HL-60 (cell line): ENCODE measurements around the gene IQCK.

Experiments
- DNase-seq, 2 experiments: peaks; one replicate each; pipeline ENCODE4 v3.0.0-alpha.2; 2010 to 2020; ENCODE audit warnings: low read depth in 1 of 2, low spot score in 1 of 2
- H3K27ac ChIP-seq: fragments of 250-450 bp; sonication (Bioruptor Pico); replicated peaks from 2 replicates; pipeline ENCODE4 v1.5.1; 2020; ENCODE audit warnings: mild to moderate bottlenecking, moderate library complexity
- H3K27me3 ChIP-seq: fragments of 250-450 bp; sonication (Bioruptor Pico); 2 replicates; pipeline ENCODE4 v1.5.1; 2021; ENCODE audit warnings: mild to moderate bottlenecking, moderate library complexity; ENCODE audit not compliant: insufficient read depth, poor library complexity, severe bottlenecking
- H3K4me3 ChIP-seq: replicated peaks from 2 replicates; pipeline ENCODE4 v1.5.1; 2011; ENCODE audit warnings: mild to moderate bottlenecking, control low read depth, low read length; ENCODE audit not compliant: insufficient read depth
- CTCF ChIP-seq: IDR thresholded peaks from one replicate; pipeline ENCODE4 v1.5.1; 2011; ENCODE audit warnings: low read length, control low read depth, inconsistent platforms; ENCODE audit not compliant: insufficient read depth
- GABPA ChIP-seq: IDR thresholded peaks from 2 replicates; pipeline ENCODE4 v1.6.1; 2012; ENCODE audit warnings: low read depth
- POLR2AphosphoS5 ChIP-seq: IDR thresholded peaks from 2 replicates; pipeline ENCODE4 v1.6.1; 2012; ENCODE audit warnings: low read depth
- REST ChIP-seq: IDR thresholded peaks from 2 replicates; pipeline ENCODE4 v1.6.1; 2012; ENCODE audit warnings: low read depth; ENCODE audit not compliant: insufficient replicate concordance
- SPI1 ChIP-seq: IDR thresholded peaks from 2 replicates; pipeline ENCODE4 v1.6.1; 2012; ENCODE audit warnings: low read depth, mild to moderate bottlenecking, borderline replicate concordance

IQCK gene

GRCh38 chr16:19733551-19733950 lies 15.5 kb downstream of the IQCK start:
- no peak for DNase-seq
- H3K4me3 ChIP-seq, result no peak overlapping the region
- no peaks in the 10 kb centered on the region for H3K27me3 ChIP-seq
- H3K27ac ChIP-seq, result no peak overlapping the region
- no peak for TF ChIP-seq CTCF
- no peak for TF ChIP-seq SPI1
- TF ChIP-seq POLR2AphosphoS5, result no peak
- no peak for TF ChIP-seq GABPA
- no peak for TF ChIP-seq REST

GRCh38 chr16:19735074-19735867 lies 17.2 kb downstream of the IQCK start:
- no peaks in the 10 kb centered on the region for H3K27me3 ChIP-seq
- H3K4me3 ChIP-seq, result no peak overlapping the region
- no peak overlapping the region for H3K27ac ChIP-seq
- DNase-seq, result no peak
- no peak for TF ChIP-seq GABPA
- no peak for TF ChIP-seq POLR2AphosphoS5
- TF ChIP-seq REST, result no peak
- TF ChIP-seq CTCF, result no peak
- TF ChIP-seq SPI1, result no peak

- Histone ChIP-seq H3K4me3 (no peak overlapping the region), H3K27ac (no peak overlapping the region), H3K27me3 (no peaks in the 10 kb centered on the region)
- peak in 1 of 2 experiments; percentile 60 for DNase-seq
- 0 out of 2 replicates have a peak, but pooled peaks have one; percentile 1 for TF ChIP-seq SPI1
- no peak for TF ChIP-seq POLR2AphosphoS5
These were observed 19.4 kb downstream of the IQCK start for GRCh38 chr16:19737306-19738038.

- Histone ChIP-seq H3K4me3 (no peak overlapping the region), H3K27ac (no peak overlapping the region), H3K27me3 (no peaks in the 10 kb centered on the region)
- DNase-seq, result no peak
- TF ChIP-seq POLR2AphosphoS5, result no peak
- TF ChIP-seq GABPA, result no peak
- TF ChIP-seq CTCF, result no peak
- no peak for TF ChIP-seq REST
- no peak for TF ChIP-seq SPI1
These were observed 23.3 kb downstream of the IQCK start for GRCh38 chr16:19741354-19741753.
